Measurements from ENCODE around the gene ANK3. TPM values are rescaled to one million over a fixed set of nuclear protein-coding genes. Genes with fewer than 3 reads are reported as not detected.

ANK3 gene
- total and polyA plus RNA-seq, 4 experiments from 2014 or later: 7.2 to 90.1 (median 55.8) TPM

- H3K4me3 Mint-ChIP-seq: no peak overlapping the region
- no peak overlapping the region for H3K4me3 ChIP-seq (ENCODE audit: low read length in 2 of 2)
- no peak overlapping the region for H3K27ac ChIP-seq (ENCODE audit: low read depth, low read length)
- H3K9me3 Mint-ChIP-seq: no peaks in the 10 kb centered on the region
- H3K36me3 ChIP-seq (ENCODE audit: insufficient read depth, low read length): no peaks in the 10 kb centered on the region
- DNase-seq: no peak
- H3K27ac Mint-ChIP-seq: no peak overlapping the region
- H3K27me3 Mint-ChIP-seq: no peaks in the 10 kb centered on the region
- H3K4me1 ChIP-seq (ENCODE audit: insufficient read depth, low read length): no peaks in the 10 kb centered on the region
- intact Hi-C loops (cut with micrococcal nuclease): no loop called here
- no peaks in the 10 kb centered on the region for H3K36me3 Mint-ChIP-seq
- peaks cover 0 to 24% (median 13%) of the 10 kb centered on the region in 4 donors for H3K4me1 Mint-ChIP-seq
- H3K27me3 ChIP-seq (ENCODE audit: insufficient read depth, low read length): no peaks in the 10 kb centered on the region
- no peaks in the 10 kb centered on the region for H3K9me3 ChIP-seq (ENCODE audit: control insufficient read depth in 1 of 2, low read length in 2 of 2)
- POLR2A ChIA-PET (ENCODE audit: partially characterized antibody): no interaction called here
- CTCF ChIA-PET (ENCODE audit: partially characterized antibody): no interaction called here
These were observed 42.4 kb downstream of the ANK3 start for GRCh38 chr10:60347270-60347669.

- peaks cover 0 to 25% (median 12%) of the 10 kb centered on the region in 4 donors for H3K4me1 Mint-ChIP-seq
- no peak overlapping the region for H3K4me3 Mint-ChIP-seq
- H3K4me1 ChIP-seq (ENCODE audit: insufficient read depth, low read length): no peaks in the 10 kb centered on the region
- no peaks in the 10 kb centered on the region for H3K36me3 ChIP-seq (ENCODE audit: insufficient read depth, low read length)
- H3K27ac ChIP-seq (ENCODE audit: low read depth, low read length): no peak overlapping the region
- intact Hi-C loops (cut with micrococcal nuclease): no loop called here
- no peak overlapping the region for H3K27ac Mint-ChIP-seq
- no peaks in the 10 kb centered on the region for H3K9me3 ChIP-seq (ENCODE audit: control insufficient read depth in 1 of 2, low read length in 2 of 2)
- H3K9me3 Mint-ChIP-seq: no peaks in the 10 kb centered on the region
- H3K27me3 Mint-ChIP-seq: no peaks in the 10 kb centered on the region
- ChIA-PET POLR2A (ENCODE audit: partially characterized antibody) (no interaction called here), CTCF (ENCODE audit: partially characterized antibody) (no interaction called here)
- H3K4me3 ChIP-seq (ENCODE audit: low read length in 2 of 2): no peak overlapping the region
- no peaks in the 10 kb centered on the region for H3K27me3 ChIP-seq (ENCODE audit: insufficient read depth, low read length)
- no peak for DNase-seq
- H3K36me3 Mint-ChIP-seq: no peaks in the 10 kb centered on the region
These were observed 43.0 kb downstream of the ANK3 start for GRCh38 chr10:60346661-60347060.

- no peak overlapping the region for H3K4me3 Mint-ChIP-seq
- H3K9me3 Mint-ChIP-seq: no peaks in the 10 kb centered on the region
- H3K36me3 Mint-ChIP-seq: no peaks in the 10 kb centered on the region
- Histone ChIP-seq H3K4me3 (ENCODE audit: low read length in 2 of 2) (no peak overlapping the region), H3K27me3 (ENCODE audit: insufficient read depth, low read length) (no peaks in the 10 kb centered on the region), H3K4me1 (ENCODE audit: insufficient read depth, low read length) (no peaks in the 10 kb centered on the region), H3K9me3 (ENCODE audit: control insufficient read depth in 1 of 2, low read length in 2 of 2) (no peaks in the 10 kb centered on the region), H3K36me3 (ENCODE audit: insufficient read depth, low read length) (no peaks in the 10 kb centered on the region), H3K27ac (ENCODE audit: low read depth, low read length) (no peak overlapping the region)
- DNase-seq: no peak
- POLR2A ChIA-PET (ENCODE audit: partially characterized antibody): no interaction called here
- CTCF ChIA-PET (ENCODE audit: partially characterized antibody): no interaction called here
- H3K4me1 Mint-ChIP-seq: peaks cover 0 to 20% (median 6%) of the 10 kb centered on the region in 4 donors
- no peak overlapping the region for H3K27ac Mint-ChIP-seq
- intact Hi-C loops (cut with micrococcal nuclease): no loop called here
- H3K27me3 Mint-ChIP-seq: no peaks in the 10 kb centered on the region
These were observed 46.4 kb downstream of the ANK3 start for GRCh38 chr10:60343254-60343653.

- H3K27me3 ChIP-seq (ENCODE audit: insufficient read depth, low read length): no peaks in the 10 kb centered on the region
- Mint-ChIP-seq H3K9me3 (no peaks in the 10 kb centered on the region), H3K27me3 (no peaks in the 10 kb centered on the region), H3K4me3 (no peak overlapping the region), H3K4me1 (peaks cover 0 to 22% (median 4%) of the 10 kb centered on the region in 4 donors), H3K36me3 (peaks cover 0 to 4% of the 10 kb centered on the region in 2 donors), H3K27ac (peak overlapping the region in 1 of 7 donors; percentile 51)
- no peaks in the 10 kb centered on the region for H3K9me3 ChIP-seq (ENCODE audit: control insufficient read depth in 1 of 2, low read length in 2 of 2)
- no peaks in the 10 kb centered on the region for H3K36me3 ChIP-seq (ENCODE audit: insufficient read depth, low read length)
- no peak for DNase-seq
- CTCF ChIA-PET (ENCODE audit: partially characterized antibody): no interaction called here
- POLR2A ChIA-PET (ENCODE audit: partially characterized antibody): no interaction called here
- intact Hi-C loops (cut with micrococcal nuclease): no loop called here
- no peaks in the 10 kb centered on the region for H3K4me1 ChIP-seq (ENCODE audit: insufficient read depth, low read length)
- H3K27ac ChIP-seq (ENCODE audit: low read depth, low read length): no peak overlapping the region
- no peak overlapping the region for H3K4me3 ChIP-seq (ENCODE audit: low read length in 2 of 2)
These were observed 47.7 kb downstream of the ANK3 start for GRCh38 chr10:60341969-60342368.

- ChIA-PET POLR2A (ENCODE audit: partially characterized antibody) (no interaction called here), CTCF (ENCODE audit: partially characterized antibody) (interaction anchor here (0.6 kb wide), 1 partner anchor 129 kb away, joined by 3 read pairs; no protein-coding TSS in a partner anchor)
- no peaks in the 10 kb centered on the region for H3K27me3 ChIP-seq (ENCODE audit: insufficient read depth, low read length)
- no peak overlapping the region for H3K4me3 Mint-ChIP-seq
- H3K27ac ChIP-seq (ENCODE audit: low read depth, low read length): no peak overlapping the region
- H3K27me3 Mint-ChIP-seq: no peaks in the 10 kb centered on the region
- H3K9me3 Mint-ChIP-seq: no peaks in the 10 kb centered on the region
- DNase-seq: no peak
- H3K36me3 ChIP-seq (ENCODE audit: insufficient read depth, low read length): no peaks in the 10 kb centered on the region
- no peaks in the 10 kb centered on the region for H3K4me1 ChIP-seq (ENCODE audit: insufficient read depth, low read length)
- peaks cover 0 to 5% of the 10 kb centered on the region in 2 donors for H3K36me3 Mint-ChIP-seq
- H3K4me1 Mint-ChIP-seq: peaks cover 0 to 18% (median 2%) of the 10 kb centered on the region in 4 donors
- intact Hi-C loops (cut with micrococcal nuclease): no loop called here
- no peaks in the 10 kb centered on the region for H3K9me3 ChIP-seq (ENCODE audit: control insufficient read depth in 1 of 2, low read length in 2 of 2)
- no peak overlapping the region for H3K27ac Mint-ChIP-seq
- H3K4me3 ChIP-seq (ENCODE audit: low read length in 2 of 2): no peak overlapping the region
These were observed 48.7 kb downstream of the ANK3 start for GRCh38 chr10:60340973-60341372.

GRCh38 chr10:60339757-60340156 is 49.9 kb downstream of the ANK3 start:
- Mint-ChIP-seq H3K36me3 (peaks cover 0 to 9% of the 10 kb centered on the region in 2 donors), H3K4me1 (peaks cover 0 to 21% (median 2%) of the 10 kb centered on the region in 4 donors), H3K9me3 (no peaks in the 10 kb centered on the region), H3K27ac (no peak overlapping the region), H3K27me3 (no peaks in the 10 kb centered on the region), H3K4me3 (no peak overlapping the region)
- intact Hi-C loops (cut with micrococcal nuclease): no loop called here
- H3K4me1 ChIP-seq (ENCODE audit: insufficient read depth, low read length): no peaks in the 10 kb centered on the region
- H3K4me3 ChIP-seq (ENCODE audit: low read length in 2 of 2): no peak overlapping the region
- no peaks in the 10 kb centered on the region for H3K9me3 ChIP-seq (ENCODE audit: control insufficient read depth in 1 of 2, low read length in 2 of 2)
- no peaks in the 10 kb centered on the region for H3K27me3 ChIP-seq (ENCODE audit: insufficient read depth, low read length)
- no peak for DNase-seq
- POLR2A ChIA-PET (ENCODE audit: partially characterized antibody): no interaction called here
- H3K27ac ChIP-seq (ENCODE audit: low read depth, low read length): no peak overlapping the region
- CTCF ChIA-PET (ENCODE audit: partially characterized antibody): no interaction called here
- no peaks in the 10 kb centered on the region for H3K36me3 ChIP-seq (ENCODE audit: insufficient read depth, low read length)

- Mint-ChIP-seq H3K4me3 (no peak overlapping the region), H3K4me1 (peaks cover 0 to 18% (median 2%) of the 10 kb centered on the region in 4 donors), H3K36me3 (peaks cover 0 to 9% of the 10 kb centered on the region in 2 donors), H3K9me3 (no peaks in the 10 kb centered on the region), H3K27ac (no peak overlapping the region), H3K27me3 (no peaks in the 10 kb centered on the region)
- DNase-seq: no peak
- Histone ChIP-seq H3K4me3 (ENCODE audit: low read length in 2 of 2) (no peak overlapping the region), H3K4me1 (ENCODE audit: insufficient read depth, low read length) (no peaks in the 10 kb centered on the region), H3K27me3 (ENCODE audit: insufficient read depth, low read length) (no peaks in the 10 kb centered on the region), H3K9me3 (ENCODE audit: control insufficient read depth in 1 of 2, low read length in 2 of 2) (no peaks in the 10 kb centered on the region), H3K27ac (ENCODE audit: low read depth, low read length) (no peak overlapping the region), H3K36me3 (ENCODE audit: insufficient read depth, low read length) (no peaks in the 10 kb centered on the region)
- POLR2A ChIA-PET (ENCODE audit: partially characterized antibody): interaction anchor here (0.6 kb wide), 1 partner anchor 81 kb away, joined by 3 read pairs; no protein-coding TSS in a partner anchor
- intact Hi-C loops (cut with micrococcal nuclease): no loop called here
- CTCF ChIA-PET (ENCODE audit: partially characterized antibody): no interaction called here
These were observed 50.9 kb downstream of the ANK3 start for GRCh38 chr10:60338786-60339185.
